ENCODE measurements around the gene CHCHD10.

Gene CHCHD10

GRCh38 chr22:23789121-23789520 is 21.3 kb upstream of the CHCHD10 start:
- no peak overlapping the region for H3K9ac ChIP-seq
- no peak overlapping the region for H3K27ac ChIP-seq

GRCh38 chr22:23787910-23788309 is 20.1 kb upstream of the CHCHD10 start:
- H3K9me3 ChIP-seq (ENCODE audit: control insufficient read depth, low read length): no peaks in the 10 kb centered on the region
- no peak for TF ChIP-seq CTCF (IDR thresholded peaks at IDR 0.05)
- no peaks in the 10 kb centered on the region for H3K27me3 ChIP-seq (ENCODE audit: control insufficient read depth, insufficient read depth, low read length)
- no peaks in the 10 kb centered on the region for H3K36me3 ChIP-seq (ENCODE audit: control insufficient read depth, insufficient read depth, low read length)
- H2AFZ ChIP-seq: no peak overlapping the region
- H3K79me2 ChIP-seq: peaks cover 15% of the 10 kb centered on the region
- no peak overlapping the region for H3K27ac ChIP-seq
- peak overlapping the region; percentile 85 for H3K4me3 ChIP-seq (ENCODE audit: low read depth, low read length)
- H3K4me1 ChIP-seq: peaks cover 3% of the 10 kb centered on the region
- H3K4me2 ChIP-seq (ENCODE audit: low read length): peak overlapping the region; percentile 68
- H3K9ac ChIP-seq: no peak overlapping the region

More at GRCh38 chr22:23789121-23789520, 21.3 kb upstream of the CHCHD10 start:
- Histone ChIP-seq H3K27me3 (ENCODE audit: control insufficient read depth, insufficient read depth, low read length) (no peaks in the 10 kb centered on the region), H3K9me3 (ENCODE audit: control insufficient read depth, low read length) (no peaks in the 10 kb centered on the region), H3K4me3 (ENCODE audit: low read depth, low read length) (no peak overlapping the region), H3K4me1 (peaks cover 3% of the 10 kb centered on the region), H3K36me3 (ENCODE audit: control insufficient read depth, insufficient read depth, low read length) (no peaks in the 10 kb centered on the region), H3K4me2 (ENCODE audit: low read length) (no peak overlapping the region), H3K79me2 (peaks cover 15% of the 10 kb centered on the region), H2AFZ (no peak overlapping the region)
- TF ChIP-seq CTCF (IDR thresholded peaks at IDR 0.05): no peak

- peak overlapping the region; percentile 68 for H3K4me2 ChIP-seq (ENCODE audit: low read length)
- peaks cover 3% of the 10 kb centered on the region for H3K4me1 ChIP-seq
Observed at GRCh38 chr22:23787600-23787896, 19.8 kb upstream of the CHCHD10 start.

GRCh38 chr22:23786752-23787599 is 19.2 kb upstream of the CHCHD10 start, which contains the start of gene SMARCB1:
SMARCB1 (plus strand) TSS chr22:23786966; CDS start chr22:23787170, 204 bp downstream.
- H3K4me3 ChIP-seq (ENCODE audit: low read depth, low read length): peak within 1 kb of the TSS; percentile 85
- no peaks in the 10 kb centered on the region for H3K27me3 ChIP-seq (ENCODE audit: control insufficient read depth, insufficient read depth, low read length)
- peak within 1 kb of the TSS; percentile 98 for H3K9ac ChIP-seq
- peak within 1 kb of the TSS; percentile 68 for H3K4me2 ChIP-seq (ENCODE audit: low read length)
- peak within 1 kb of the TSS; percentile 97 for H3K27ac ChIP-seq
- peaks cover 3% of the 10 kb centered on the region for H3K4me1 ChIP-seq
- no peak for TF ChIP-seq CTCF (IDR thresholded peaks at IDR 0.05)
- no peaks in the 10 kb centered on the region for H3K36me3 ChIP-seq (ENCODE audit: control insufficient read depth, insufficient read depth, low read length)
- peak within 1 kb of the TSS; percentile 74 for H2AFZ ChIP-seq
- H3K9me3 ChIP-seq (ENCODE audit: control insufficient read depth, low read length): no peaks in the 10 kb centered on the region
- H3K79me2 ChIP-seq: peaks cover 15% of the 10 kb centered on the region

More at GRCh38 chr22:23787600-23787896, 19.8 kb upstream of the CHCHD10 start:
- H3K27ac ChIP-seq: peak overlapping the region; percentile 97
- no peaks in the 10 kb centered on the region for H3K27me3 ChIP-seq (ENCODE audit: control insufficient read depth, insufficient read depth, low read length)
- peak overlapping the region; percentile 33 for H2AFZ ChIP-seq
- H3K9me3 ChIP-seq (ENCODE audit: control insufficient read depth, low read length): no peaks in the 10 kb centered on the region
- no peak overlapping the region for H3K9ac ChIP-seq
- peak overlapping the region; percentile 85 for H3K4me3 ChIP-seq (ENCODE audit: low read depth, low read length)
- H3K36me3 ChIP-seq (ENCODE audit: control insufficient read depth, insufficient read depth, low read length): no peaks in the 10 kb centered on the region
- TF ChIP-seq CTCF (IDR thresholded peaks at IDR 0.05): no peak
- peaks cover 15% of the 10 kb centered on the region for H3K79me2 ChIP-seq

All from parathyroid adenoma (tissue), 2 donors.